GM21825 (cell line): ENCODE measurements around the gene SIGLEC8.
"Not testable (repeated sequence)": the region's sequence is repeated elsewhere in the genome, so short reads cannot be mapped to it uniquely, and the experiment has no call there.

Experiments used
- ATAC-seq: cut with Tn5 transposase; IDR thresholded peaks from one replicate; pipeline ENCODE4 v1.9.1; 2021; ENCODE audit warnings: mild to moderate bottlenecking, moderate library complexity; ENCODE audit not compliant: unreplicated experiment

The SIGLEC8 gene

DNA sequence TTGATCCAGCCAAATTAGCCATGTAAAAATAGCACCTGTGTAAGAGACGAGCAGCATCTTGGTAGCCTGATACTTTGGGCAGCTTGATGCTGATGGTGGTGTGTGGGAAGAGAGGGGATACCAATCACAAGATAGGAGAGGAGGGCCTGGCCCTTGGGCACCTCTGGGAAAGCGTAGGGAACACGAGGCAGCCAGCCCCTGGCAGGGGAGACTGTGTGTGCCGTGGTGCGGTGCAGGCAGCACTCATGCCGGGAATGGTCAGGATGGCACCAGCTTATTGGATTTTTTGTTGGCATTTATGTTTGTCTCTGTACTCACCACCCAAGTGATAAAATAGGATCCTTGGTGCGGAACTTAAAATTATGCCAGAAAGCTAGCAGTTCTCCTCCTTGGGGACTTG lies 10.2 kb downstream of the SIGLEC8 start:
- no peak for ATAC-seq

DNA sequence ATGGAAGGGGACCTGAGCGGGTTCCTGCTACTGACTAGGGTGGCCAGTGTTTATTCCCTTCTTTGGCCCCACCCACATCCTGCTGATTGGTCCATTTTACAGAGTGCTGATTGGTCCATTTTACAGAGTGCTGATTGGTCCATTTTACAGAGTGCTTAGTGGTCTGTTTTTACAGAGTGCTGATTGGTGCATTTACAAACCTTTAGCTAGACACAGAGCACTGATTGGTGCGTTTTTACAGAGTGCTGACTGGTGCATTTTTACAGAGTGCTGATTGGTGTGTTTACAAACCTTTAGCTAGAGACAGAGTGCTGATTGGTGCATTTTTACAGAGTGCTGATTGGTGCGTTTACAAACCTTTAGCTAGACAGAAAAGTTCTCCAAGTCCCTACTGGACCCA lies 10.7 kb downstream of the SIGLEC8 start:
- not testable (repeated sequence) for ATAC-seq

DNA sequence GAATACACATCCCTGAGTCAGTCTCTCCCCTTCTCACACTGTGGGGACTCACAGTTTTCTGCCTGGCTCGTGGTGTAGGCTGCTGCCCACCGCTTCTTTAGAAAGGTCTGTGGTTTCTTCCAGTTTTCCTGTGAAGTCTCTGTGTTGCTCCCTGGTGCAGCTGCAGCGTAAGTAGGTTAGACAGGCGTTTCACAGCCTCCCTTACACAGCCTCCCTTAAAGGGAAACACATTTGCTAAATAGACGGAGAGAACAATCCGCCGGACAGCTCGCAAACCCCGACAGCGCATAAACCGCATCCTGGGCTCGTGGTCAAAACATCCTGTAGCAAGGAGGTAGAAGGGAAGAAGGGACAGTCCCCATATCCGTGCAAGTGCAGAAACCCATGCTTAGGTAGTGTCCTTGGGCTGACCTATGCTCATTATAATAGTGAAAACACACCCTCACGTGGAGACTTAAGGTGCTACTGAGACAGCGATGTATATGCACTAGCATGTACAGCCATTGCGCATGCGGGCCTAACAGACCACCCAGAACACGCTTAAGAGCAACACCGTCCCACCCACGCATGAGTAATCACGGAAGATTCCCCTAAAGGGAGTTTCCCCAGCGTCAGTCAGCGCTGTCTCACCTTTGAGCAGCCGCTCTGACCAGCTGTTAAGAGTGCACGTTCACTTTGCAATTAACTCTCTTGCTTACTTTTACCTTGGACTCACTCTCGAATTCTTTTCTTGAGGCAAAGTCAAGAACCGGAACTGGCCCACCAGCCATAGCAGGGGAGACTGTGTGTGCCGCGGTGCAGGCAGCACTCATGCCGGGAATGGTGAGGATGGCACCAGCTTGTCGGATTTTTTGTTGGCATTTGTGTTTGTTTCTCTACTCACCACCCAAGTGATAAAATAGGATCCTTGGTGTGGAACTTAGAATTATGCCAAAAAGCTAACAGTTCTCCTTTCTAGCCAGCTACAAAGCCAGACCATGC lies 16.6 kb downstream of the SIGLEC8 start:
- peak; percentile 89 for ATAC-seq

DNA sequence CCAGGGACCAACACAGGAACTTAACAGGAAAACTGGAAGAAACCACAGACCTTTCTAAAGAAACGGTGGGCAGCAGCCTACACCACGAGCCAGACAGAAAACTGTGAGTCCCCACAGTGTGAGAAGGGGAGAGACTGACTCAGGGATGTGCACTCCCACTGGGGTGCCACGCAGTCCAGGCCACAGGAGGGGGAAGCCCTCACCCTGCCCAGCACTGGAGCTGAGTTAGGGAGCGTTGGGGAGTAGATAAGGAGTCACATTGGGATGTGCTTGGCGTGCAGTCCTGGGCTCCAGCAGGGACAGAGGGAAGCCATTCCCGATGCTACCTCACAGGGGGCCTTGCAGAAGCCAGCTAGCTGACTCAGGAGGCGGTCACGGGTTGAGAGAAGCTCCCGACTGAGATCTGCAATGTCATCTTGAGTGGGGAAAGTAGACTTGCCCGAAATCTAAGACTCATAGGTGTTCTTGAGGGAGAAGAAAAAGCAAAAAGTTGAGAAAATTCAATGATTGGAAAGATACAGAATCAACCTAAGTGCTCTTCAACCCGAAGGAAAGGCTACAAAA lies 17.3 kb downstream of the SIGLEC8 start:
- no peak for ATAC-seq

DNA sequence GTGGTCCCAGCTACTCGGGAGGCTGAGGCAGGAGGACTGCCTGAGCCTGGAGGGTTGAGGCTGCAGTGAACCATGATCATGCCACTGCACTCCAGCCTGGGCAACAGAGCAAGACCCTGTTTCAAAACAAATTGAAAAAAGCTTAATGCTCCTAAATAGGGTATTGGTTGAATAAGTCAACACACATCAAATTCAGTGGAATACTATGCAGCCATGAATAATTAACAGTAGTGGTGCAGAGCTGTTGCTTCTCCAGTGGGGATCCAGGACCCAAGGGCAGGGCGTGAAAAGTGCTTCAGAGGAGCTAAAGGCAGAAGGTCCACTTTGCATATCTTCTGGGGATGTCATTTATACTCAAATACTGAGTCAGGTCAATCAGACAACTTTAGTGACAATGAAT lies 18.2 kb downstream of the SIGLEC8 start:
- ATAC-seq, result no peak

DNA sequence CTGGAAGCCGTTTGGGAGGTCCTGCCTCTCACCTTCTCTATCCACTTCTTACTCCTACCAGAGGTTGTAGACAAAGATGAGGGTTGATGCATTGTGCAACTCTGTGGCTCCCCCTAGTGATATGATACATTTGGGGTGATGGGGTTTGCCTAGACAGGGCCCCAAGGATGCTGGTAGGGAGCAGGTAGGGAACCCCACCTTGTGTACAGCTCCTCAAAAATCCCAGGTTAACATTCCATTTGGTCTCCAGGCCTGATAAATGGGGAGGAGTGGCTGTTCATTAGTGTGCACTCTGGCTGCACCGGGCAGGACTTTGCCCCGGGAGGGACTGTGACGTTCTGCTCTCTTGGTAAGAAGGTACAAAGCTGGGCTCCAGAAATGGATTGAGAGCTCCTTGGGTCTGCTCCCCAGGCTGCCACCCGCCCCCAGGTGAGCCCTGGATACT lies 19.2 kb downstream of the SIGLEC8 start:
- no peak for ATAC-seq

DNA sequence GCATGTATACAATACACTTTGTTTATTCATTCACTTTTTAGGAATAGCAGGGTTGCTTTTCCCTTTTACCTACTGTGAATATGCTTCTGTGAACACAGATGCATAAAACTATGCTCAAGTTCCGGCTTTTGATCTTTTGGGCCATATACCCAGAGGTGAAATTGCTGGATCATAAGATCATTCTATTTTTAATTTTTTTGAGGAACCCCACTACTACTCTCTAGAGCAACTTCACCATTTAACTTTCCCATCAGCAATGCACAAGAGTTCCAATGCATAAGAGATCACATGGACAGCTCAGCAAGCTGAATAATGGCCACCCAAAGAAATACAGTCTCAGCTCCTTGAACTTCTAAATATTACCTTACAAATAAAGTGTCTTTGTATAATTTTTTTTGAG lies 23.8 kb downstream of the SIGLEC8 start:
- ATAC-seq, result no peak

DNA sequence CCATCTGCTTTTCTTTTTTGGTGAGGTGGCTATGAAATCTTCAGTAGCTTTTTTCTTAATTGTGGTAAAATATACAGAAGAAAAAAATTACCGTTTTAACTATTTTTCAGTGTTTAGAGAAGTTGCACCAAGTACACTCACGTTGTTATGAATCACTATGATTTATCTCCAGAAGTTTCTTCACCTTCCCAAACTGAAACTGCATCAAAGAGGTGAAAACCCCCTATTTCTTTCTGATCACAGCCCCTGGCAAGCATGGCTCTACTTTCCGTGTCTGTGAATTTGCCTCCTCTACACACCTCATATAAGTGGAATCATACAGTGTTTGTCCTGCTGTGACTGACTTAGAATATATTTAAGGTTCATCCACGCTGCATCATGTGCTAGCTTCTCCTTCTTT lies 25.2 kb downstream of the SIGLEC8 start:
- no peak for ATAC-seq

DNA sequence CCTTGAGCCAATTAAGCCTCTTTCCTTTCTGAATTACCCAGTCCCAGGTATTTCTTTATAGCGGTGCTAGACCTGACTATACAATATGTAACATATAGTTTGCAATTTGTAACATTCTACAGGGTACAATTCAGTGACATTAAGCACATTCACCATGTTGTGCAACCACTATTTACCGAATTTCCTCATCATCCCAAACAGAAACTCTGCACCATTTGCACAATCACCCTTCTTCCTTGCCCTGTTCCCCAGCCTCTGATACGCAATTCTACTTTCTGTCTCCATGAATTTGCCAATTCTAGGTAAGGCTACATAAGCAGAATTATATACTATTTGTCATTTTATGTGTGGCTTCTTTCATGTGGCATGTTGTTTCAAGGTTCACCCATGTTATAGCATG lies 27.1 kb downstream of the SIGLEC8 start:
- ATAC-seq, result no peak

DNA sequence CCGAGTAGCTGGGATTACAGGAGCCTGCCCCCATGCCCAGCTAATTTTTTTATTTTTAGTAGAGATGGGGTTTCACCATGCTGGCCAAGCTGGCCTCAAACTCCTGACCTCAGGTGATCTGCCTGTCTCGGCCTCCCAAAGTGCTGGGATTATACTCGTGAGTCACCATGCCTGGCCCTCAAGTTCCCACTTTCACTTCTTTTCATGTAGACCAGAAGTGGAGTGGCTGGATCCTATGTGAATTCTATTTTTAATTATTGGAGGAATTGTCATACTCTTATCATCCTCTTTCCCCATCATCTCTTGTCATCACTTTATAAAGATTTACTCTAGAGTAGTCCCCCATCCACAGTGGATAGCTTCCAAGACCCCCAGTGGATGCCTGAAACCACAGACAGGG lies 28.0 kb downstream of the SIGLEC8 start:
- no peak for ATAC-seq

DNA sequence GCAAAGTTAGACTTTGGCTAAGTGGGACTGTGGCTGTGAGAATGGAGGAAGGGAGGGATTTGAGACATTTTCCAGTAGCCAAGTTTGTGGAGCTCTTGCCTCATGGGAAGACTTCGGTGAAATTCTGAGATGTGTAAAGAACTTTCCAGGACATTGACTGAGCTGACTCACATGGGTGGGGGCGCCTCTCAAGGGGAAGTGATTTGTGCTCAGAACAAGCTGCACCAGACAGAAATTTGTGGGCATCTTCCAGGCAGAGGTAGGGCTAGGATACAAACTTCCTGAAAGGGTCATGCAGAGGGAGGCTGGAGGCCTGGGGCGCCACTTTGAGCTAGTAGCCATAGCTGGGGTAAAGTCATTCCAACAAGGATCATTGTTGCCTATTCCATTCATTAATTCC lies 31.1 kb downstream of the SIGLEC8 start:
- ATAC-seq, result no peak

DNA sequence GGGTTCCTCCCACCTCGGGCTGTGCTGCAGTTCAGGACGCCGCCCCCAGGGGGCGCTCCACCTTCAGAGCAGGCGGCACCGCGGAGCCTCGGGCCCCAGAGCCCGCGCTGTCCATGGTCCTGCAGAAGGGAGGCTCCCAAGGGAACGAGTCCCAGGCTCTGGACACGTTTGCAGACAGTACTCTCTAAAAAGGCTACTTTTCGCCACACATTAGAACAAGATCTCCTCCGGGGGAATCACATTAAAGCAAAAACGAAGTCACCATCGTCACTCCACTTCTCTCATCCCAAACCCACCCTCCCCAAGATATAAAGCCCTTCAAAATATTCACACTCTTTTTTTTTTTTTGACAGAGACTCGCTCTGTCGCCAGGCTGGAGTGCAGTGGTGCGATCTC lies 36.2 kb downstream of the SIGLEC8 start:
- no peak for ATAC-seq

DNA sequence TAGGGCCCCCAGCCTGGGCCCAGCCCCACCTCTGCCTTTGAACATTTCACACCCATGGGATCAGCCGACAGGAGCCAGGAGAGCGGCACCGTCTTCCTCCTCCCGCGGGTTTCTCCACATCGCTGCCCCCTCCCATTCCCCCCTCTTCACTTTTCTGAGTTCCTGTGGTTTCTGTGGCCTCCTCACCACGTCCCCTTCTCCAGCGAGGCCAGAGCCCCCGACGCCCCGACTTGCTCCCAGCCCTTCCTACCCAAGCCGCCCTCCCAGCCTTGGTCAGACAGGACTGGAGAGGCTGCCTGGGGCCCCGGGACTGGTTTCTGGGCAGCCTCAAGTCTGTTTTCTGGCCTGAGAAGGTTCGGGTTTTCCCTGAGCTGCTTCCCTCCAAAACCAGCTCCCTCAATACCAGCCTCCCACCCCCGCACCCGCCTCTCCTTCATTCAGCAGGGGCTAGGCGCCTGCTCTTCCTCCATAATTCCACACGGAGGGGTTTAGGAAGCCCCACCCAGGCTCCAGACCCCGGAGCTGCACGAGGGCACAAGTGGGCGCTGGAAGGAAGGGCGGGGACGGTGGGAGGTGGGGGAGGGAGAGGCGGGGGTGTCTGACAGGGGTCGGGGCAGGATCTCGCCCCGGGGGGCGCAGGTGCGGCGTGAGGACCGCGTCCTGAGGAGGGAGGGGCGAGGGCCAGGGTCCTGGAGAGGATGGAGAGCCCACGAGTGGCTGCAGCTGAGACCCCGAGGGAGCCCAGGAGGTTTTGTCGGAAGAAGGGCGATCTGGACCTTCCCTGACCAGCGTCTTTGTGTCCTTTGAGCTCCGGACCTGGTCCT lies 36.8 kb downstream of the SIGLEC8 start:
- ATAC-seq, result no peak

DNA sequence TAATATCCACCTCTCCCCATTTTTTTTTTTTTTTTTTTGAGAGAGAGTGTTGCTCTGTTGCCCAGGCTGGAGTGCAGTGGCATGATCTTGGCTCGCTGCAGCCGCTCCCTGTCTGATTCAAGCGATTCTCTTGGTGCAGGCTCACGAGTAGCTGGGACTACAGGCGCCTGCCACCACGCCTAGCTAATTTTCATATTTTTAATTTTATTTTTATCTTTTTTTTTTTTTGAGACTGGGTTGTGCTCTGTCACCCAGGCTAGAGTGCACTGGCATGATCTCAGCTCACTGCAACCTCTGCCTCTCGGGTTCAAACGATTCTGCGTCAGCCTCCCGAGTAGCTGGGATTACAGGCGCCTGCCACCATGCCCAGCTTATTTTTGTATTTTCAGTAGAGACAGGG lies 37.7 kb downstream of the SIGLEC8 start:
- not testable (repeated sequence) for ATAC-seq

DNA sequence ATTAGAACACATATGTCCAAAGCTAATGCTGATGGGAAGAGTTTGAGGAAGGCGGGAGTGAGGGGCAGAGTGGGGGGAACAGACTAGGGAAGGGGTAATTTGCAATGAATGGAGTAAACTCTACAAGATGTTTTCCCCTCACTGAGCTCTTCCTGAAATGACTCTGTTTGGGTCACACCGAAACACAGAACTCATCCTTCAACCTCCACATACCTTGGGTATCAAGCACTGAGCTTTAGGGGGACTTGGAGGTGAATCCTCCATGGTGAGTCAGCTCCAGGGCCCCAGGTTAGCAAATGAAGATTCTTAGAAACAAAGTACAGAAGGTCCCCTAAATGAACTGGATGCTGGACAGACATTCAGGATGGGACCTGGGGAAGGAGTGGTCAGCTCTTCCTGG lies 39.5 kb downstream of the SIGLEC8 start:
- no peak for ATAC-seq

DNA sequence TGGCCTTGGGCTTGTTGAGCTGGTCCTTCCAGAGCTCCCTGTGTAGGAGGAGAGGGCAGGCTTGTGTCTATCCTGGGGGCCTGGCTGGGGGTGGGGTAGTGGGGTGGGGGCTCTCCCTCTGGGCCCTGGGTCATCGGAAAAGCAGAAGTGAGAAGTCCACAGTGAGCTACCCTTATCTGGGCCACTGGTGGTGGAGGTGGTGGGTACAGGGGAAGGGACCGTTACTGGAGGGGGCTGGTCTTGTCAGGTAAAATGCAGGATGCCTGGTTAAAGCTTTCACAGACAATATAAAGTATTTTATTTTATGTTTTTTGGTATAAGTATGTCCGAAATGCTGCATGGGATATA lies 40.5 kb downstream of the SIGLEC8 start:
- peak; percentile 39 for ATAC-seq

DNA sequence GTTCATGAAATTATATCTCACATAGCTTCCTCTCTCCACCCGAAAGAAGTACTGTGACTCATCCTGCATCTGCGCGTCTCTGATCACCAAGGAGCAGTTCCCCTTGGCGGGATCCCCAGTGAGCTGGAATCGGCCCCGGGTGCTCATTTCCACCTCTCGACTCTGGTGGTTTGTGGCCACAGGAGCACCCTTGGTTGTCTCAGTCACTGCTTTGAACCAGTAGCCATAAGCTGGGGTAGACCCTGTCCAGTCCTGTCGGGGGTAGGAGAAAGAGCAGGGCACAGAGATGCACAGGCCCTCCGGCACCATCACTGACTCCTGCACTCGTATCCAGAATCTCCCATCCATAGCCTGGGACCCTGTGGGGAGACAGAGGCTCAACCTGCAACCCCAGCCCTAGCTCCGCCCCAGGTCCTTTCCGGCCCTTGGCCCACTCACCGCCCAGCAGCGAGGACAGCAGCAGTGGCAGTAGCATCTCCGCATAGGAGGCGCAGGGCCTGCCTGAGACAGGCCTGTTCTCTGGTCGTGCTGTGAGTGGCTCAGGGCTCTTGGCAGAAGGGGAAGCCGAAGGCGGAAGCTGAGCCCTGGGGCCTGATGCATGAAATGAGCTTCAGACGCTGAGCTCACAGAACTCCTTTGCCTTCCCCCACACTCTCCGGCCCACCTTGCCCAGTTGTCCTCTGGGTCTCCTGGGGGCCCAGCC lies 41.0 kb downstream of the SIGLEC8 start, which contains the start of gene SIGLEC10:
SIGLEC10 (minus strand) TSS at position 536 of the 703 bp plus-strand sequence; CDS start at position 475, 61 bp downstream.
- ATAC-seq, result peak; percentile 39

DNA sequence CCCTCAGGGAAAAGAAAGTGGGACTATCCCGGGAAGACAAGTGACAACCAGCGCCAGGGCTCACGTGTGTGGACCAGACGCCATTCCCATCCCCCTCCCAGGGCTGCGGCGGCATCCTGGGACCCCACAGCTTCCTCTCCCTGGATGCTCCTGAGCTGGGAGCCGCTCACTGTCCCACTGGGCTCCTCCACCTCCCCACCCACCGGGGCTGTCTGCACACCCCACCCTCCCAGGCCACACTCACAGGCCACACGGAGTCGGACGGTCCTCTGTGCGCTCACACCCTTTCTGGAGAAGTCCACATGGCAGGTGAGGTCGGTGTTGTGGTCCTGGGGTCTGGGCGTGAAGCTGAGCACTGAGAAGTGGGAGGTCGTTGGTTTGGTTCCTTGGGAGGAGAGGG lies 41.8 kb downstream of the SIGLEC8 start:
- ATAC-seq, result not testable (repeated sequence)

DNA sequence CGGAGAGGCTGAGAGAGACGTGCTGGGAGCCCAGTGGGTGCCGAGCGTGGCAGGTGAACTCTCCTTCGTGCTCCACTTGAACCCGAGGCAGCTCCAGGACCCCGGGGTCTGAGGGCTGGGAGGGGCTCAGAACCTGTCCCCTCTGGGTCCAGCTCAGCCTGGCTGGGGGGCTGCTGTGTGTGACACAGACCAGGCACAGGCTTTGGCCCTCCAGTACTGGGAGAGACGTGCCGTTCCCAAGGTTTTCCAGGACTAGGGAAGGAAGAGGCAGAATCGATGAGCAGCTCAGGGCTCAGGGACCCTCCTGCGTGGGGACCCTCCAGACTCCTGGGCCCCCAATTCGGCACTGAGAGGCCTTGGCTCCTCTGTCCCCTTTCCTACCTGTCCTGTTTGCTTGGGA lies 43.1 kb downstream of the SIGLEC8 start:
- ATAC-seq, result no peak

DNA sequence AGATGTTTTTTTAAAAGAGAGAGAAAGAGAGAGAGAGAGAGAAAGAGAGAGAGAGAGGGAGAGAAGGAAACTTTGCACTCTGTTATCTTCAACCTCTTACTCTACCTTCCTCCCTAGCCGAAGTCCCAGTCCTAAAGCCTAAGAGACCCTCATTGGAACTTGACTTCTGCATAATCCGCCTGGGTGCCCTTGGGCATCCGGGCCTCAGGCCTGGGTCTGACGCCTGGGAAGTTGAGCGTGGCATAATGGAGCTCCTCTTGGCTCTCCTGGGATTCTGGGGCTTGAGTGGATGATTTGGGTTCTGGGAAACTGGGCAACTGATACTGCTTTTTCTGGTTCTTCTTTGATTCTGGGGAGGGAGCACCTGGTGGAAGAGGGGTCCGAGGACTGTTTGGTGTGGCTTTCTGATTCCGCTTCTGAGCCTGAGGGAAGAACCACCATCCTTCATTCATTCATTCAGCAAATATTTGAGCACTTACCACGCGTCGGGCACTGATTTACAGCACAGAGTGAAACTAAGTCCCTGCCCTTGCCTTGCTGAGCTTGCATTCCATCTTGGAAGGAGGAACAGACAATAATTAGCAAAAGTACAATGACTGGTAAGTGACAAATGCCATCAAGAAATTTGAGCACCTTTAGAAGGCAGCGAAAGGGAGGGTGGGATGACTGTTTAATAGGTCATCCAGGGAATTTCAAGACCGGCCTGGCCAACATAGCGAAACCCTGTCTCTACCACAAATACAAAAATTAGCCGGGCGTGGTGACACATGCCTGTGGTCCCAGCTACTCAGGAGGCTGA lies 47.1 kb downstream of the SIGLEC8 start:
- ATAC-seq, result no peak
